SJSA1 (cell line): ENCODE measurements around the gene HOMER1. TPM values are rescaled to one million over a fixed set of nuclear protein-coding genes. Genes with fewer than 3 reads are reported as not detected.

ENCODE experiments used
- DNase-seq, 2 experiments: peaks; one replicate each; pipeline ENCODE4 v3.0.0-alpha.2; 2015 to 2020; ENCODE audit warnings: low spot score in 2 of 2, low read depth in 1 of 2
- H3K27ac ChIP-seq: fragments of 250-450 bp; sonication (Bioruptor Pico); 2 replicates; pipeline ENCODE4 v1.5.1; 2020; ENCODE audit warnings: mild to moderate bottlenecking, moderate library complexity
- H3K27me3 ChIP-seq: fragments of 250-450 bp; sonication (Bioruptor Pico); replicated peaks from 2 replicates; pipeline ENCODE4 v1.5.1; 2020; ENCODE audit warnings: mild to moderate bottlenecking, moderate library complexity
- H3K36me3 ChIP-seq: fragments of 250-450 bp; sonication (Bioruptor Pico); 2 replicates; pipeline ENCODE4 v1.5.1; 2020; ENCODE audit warnings: mild to moderate bottlenecking
- H3K4me1 ChIP-seq: fragments of 250-450 bp; sonication (Bioruptor Pico); replicated peaks from 2 replicates; pipeline ENCODE4 v1.6.1; 2021; ENCODE audit warnings: mild to moderate bottlenecking
- H3K4me3 ChIP-seq: fragments of 250-450 bp; sonication (Bioruptor Pico); 2 replicates; pipeline ENCODE4 v1.5.1; 2020; ENCODE audit warnings: mild to moderate bottlenecking
- H3K9me3 ChIP-seq: fragments of 250-450 bp; sonication (Bioruptor Pico); replicated peaks from 2 replicates; pipeline ENCODE4 v1.5.1; 2020; ENCODE audit warnings: mild to moderate bottlenecking
- total RNA-seq: library from RNA; depleted of rRNA; stranded (reverse); fragments of >200 nt; shearing (Covaris generic); gene quantifications from 2 replicates; pipeline ENCODE4 v1.2.3, GENCODE V29; 2014

The HOMER1 gene
- total RNA-seq, 1 experiment from 2014 or later: 10.7 TPM

DNA sequence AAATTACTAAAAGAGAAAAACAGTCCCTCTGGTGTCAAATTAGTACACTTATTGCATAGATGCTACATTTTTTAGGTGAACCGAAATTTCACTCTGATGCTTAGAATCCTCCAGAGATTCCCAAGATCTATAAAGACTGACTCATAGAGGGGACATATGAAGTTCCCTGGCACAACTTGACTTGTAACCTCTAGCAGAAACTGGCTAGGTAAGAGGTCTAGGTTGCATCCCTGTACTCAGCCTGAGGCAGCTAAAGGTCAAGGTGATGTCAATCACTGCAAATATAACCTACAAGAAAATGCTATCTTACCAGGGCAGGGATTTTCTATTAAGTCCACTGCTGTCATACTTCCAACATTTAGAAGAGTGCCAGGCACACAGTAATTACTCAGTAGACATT lies 24.2 kb downstream of the HOMER1 start:
- Histone ChIP-seq H3K9me3 (no peaks in the 10 kb centered on the region), H3K4me3 (no peak overlapping the region), H3K4me1 (peaks cover 34% of the 10 kb centered on the region), H3K27ac (no peak overlapping the region), H3K27me3 (no peaks in the 10 kb centered on the region), H3K36me3 (no peaks in the 10 kb centered on the region)
- DNase-seq: no peak

DNA sequence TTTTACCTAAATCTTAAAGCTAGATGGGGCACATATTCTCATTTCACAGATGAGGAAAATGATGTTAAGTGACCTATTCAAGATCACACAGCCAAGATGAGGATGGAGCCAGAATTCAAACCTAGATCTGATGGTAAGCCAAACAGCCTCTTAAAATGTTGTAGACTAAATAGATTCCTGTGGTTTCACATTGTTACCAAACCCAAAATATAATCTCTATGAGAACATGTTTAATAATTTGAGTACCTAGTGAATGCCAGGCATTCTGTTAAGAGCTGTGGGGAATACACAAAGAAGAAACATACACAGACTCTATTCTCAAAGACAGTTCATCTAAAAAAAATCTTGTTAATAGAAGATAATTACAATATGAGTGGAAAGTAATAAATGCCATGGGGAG lies 25.2 kb downstream of the HOMER1 start:
- no peaks in the 10 kb centered on the region for H3K36me3 ChIP-seq
- H3K27me3 ChIP-seq: no peaks in the 10 kb centered on the region
- H3K4me3 ChIP-seq: no peak overlapping the region
- DNase-seq: peak in 1 of 2 experiments; percentile 46
- no peak overlapping the region for H3K27ac ChIP-seq
- peaks cover 29% of the 10 kb centered on the region for H3K4me1 ChIP-seq
- H3K9me3 ChIP-seq: no peaks in the 10 kb centered on the region

DNA sequence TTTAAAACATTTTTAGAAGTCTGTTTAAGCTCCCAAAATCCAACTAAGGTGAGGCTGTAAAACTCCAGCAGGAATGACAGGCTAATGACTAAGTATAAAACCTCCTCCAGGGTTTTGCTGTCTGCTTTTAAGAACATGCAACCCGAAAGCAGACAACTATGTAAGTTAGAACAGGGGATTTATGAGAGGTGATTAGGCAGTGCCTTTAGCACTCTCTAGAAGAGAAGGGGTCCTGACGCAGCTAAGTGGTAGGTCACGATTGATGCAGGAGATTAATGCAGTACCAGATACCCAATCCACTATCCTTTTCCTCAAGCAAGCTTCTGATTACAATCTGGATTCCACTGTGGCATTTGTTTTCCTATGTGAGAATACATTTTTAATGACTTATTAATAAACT lies 25.9 kb downstream of the HOMER1 start:
- Histone ChIP-seq H3K9me3 (no peaks in the 10 kb centered on the region), H3K4me1 (peaks cover 24% of the 10 kb centered on the region), H3K27ac (no peak overlapping the region), H3K27me3 (no peaks in the 10 kb centered on the region), H3K36me3 (no peaks in the 10 kb centered on the region), H3K4me3 (no peak overlapping the region)
- DNase-seq: no peak

DNA sequence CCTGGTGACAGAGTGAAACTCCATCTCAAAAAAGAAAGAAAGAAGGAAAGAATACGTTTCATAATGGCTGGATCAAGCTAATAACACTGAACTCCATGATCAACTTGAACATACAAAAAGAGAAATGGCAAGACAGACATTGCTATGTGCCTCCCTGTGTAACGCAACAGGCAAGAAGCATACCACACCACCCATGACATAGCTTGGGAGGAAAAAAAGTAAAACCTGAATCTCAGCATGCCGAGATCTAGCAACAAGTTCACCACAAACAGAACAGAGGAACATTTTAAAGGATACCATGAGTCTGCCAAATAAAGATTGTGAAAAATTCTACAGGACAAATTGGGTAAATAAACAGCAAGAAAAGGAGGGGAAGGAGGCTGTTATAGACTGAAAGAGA lies 26.7 kb downstream of the HOMER1 start:
- Histone ChIP-seq H3K4me3 (no peak overlapping the region), H3K36me3 (no peaks in the 10 kb centered on the region), H3K9me3 (no peaks in the 10 kb centered on the region), H3K4me1 (peaks cover 24% of the 10 kb centered on the region), H3K27me3 (no peaks in the 10 kb centered on the region), H3K27ac (no peak overlapping the region)
- no peak for DNase-seq

DNA sequence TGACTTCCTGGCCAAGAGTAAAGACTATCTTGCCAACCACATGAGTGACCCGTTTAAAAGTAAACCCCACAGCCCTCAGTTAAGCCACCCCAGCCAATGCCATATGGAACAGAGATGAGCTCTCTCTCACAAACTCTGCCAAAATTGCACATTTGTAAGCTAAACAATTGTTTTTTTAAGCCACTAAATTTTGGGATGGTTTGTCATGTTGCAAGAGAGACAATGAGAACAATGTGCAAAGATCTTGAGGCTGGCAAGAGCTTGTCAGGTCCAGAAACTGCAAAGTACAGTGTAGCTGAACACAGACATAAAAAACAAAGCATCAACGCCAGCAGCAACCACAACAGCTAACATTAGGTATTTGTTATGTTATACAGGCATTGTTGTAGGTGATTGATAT lies 27.8 kb downstream of the HOMER1 start:
- DNase-seq: no peak
- H3K4me3 ChIP-seq: no peak overlapping the region
- H3K27me3 ChIP-seq: no peaks in the 10 kb centered on the region
- no peaks in the 10 kb centered on the region for H3K36me3 ChIP-seq
- H3K9me3 ChIP-seq: no peaks in the 10 kb centered on the region
- no peak overlapping the region for H3K27ac ChIP-seq
- peaks cover 24% of the 10 kb centered on the region for H3K4me1 ChIP-seq

DNA sequence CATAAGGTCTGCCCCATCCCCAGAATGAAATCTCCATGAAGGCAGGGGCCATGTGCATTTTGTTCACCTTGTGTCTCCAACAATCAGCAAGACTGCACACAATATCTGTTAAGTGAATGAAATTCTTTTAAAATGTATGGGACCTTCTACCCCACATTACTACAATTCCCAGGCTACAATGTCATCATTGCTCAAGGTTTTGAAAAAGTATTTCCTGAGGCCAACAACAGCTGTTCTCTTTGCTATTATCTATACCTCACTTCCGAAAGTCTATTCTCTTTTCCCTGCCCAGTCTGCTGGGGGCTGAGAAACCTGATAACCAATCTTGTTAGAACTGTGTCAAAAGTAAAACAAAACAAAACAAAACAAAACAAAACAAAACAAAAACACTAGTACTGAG lies 29.2 kb downstream of the HOMER1 start:
- no peaks in the 10 kb centered on the region for H3K27me3 ChIP-seq
- no peak overlapping the region for H3K4me3 ChIP-seq
- H3K9me3 ChIP-seq: no peaks in the 10 kb centered on the region
- no peak overlapping the region for H3K27ac ChIP-seq
- H3K36me3 ChIP-seq: no peaks in the 10 kb centered on the region
- DNase-seq: no peak
- peaks cover 24% of the 10 kb centered on the region for H3K4me1 ChIP-seq

DNA sequence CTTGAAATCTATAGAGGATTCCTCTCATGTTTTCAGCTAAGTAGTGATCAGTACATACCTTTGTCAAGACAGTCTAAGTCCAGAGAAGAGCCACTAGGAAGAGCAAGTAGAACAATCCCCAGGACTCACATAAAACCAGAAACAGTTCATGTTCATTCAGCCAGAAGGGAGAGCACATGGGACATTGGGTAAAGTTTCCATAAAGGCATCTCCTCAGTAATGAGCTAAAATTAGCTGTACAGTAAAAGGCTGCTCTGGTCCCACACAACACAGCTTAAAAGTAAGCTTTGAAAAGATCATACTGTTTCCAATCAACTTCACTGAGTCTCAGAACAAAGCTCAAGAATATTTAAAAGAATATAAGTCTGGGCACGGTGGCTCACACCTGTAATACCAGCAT lies 32.4 kb downstream of the HOMER1 start:
- H3K27ac ChIP-seq: no peak overlapping the region
- DNase-seq: no peak

DNA sequence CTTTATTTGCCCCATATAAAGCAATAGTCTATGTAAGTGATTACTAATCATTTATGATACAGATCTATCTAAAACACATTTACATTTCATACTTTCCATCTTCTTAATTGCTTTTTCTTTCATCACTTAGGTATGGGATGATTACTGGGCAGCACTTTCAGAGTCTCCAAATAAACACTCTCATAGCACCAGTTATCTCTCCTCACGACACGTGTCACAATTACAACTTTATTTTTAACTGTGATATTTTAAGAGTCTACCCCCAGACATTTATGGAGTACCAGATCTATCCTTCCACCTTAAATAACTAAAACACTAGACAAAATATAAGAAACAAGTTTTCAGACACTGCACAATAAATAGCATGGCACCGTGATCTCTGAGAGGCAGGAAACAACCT lies 32.9 kb downstream of the HOMER1 start:
- no peak overlapping the region for H3K4me3 ChIP-seq
- no peaks in the 10 kb centered on the region for H3K27me3 ChIP-seq
- H3K36me3 ChIP-seq: no peaks in the 10 kb centered on the region
- H3K4me1 ChIP-seq: peaks cover 5% of the 10 kb centered on the region
- H3K27ac ChIP-seq: no peak overlapping the region
- DNase-seq: no peak
- H3K9me3 ChIP-seq: no peaks in the 10 kb centered on the region

More for the DNA sequence above, 32.4 kb downstream of the HOMER1 start:
- Histone ChIP-seq H3K4me1 (0 out of 2 replicates have a peak, but pooled peaks cover 10% of the 10 kb centered on the region), H3K9me3 (no peaks in the 10 kb centered on the region), H3K27me3 (no peaks in the 10 kb centered on the region), H3K36me3 (no peaks in the 10 kb centered on the region), H3K4me3 (no peak overlapping the region)

DNA sequence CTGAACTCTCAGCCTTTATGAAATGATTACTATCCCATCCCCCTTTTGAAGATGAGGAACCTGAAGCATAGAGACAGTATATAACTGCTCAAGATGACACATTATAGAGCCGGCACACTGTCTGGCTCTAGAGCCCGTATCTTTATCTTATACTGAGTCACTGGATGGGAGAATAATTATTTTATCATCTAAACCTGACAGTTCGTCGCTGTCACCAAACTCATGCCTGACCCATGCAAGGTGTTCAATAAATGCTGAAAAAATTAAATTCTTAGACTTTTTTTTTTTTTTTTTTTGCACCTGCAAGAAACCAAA lies 38.8 kb downstream of the HOMER1 start:
- Histone ChIP-seq H3K4me3 (no peak overlapping the region), H3K36me3 (no peaks in the 10 kb centered on the region), H3K9me3 (no peaks in the 10 kb centered on the region), H3K27ac (no peak overlapping the region), H3K27me3 (no peaks in the 10 kb centered on the region), H3K4me1 (peaks cover 10% of the 10 kb centered on the region)
- DNase-seq: no peak

DNA sequence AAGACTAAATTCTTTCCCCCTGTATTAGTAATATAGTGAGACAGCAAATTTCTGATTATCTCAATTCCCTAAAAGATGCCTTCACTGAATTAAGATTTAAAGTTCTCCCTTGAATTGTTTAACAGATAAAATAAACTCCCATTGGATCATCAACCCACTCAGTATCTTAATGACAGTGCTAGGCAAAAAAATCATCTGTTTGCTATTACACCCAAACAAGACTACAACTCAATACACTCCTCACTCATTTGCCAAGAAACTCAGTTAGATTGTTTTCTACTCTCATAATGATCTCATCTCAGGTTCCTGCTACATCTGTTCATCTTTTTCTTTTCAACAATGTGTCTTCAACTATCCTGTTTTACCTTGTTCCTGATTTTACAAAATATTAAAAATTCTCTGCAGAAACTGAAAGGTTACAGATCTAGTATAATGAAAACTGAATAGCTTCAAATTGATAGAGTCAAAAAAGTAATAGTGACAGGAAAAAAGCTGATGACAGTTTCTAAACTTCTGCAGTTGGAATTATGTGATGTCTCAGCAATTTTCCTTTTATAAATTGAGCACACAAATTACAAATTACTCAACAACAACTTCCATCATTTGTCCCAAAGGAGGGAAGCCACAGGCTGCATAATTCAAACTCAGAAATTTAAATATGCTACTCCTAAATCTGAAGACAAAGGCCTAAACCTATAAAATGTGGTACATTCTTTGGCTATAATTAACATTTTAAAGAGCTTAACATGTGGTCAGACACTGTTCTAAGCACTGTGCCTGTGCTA lies 39.4 kb downstream of the HOMER1 start:
- Histone ChIP-seq H3K4me1 (peaks cover 10% of the 10 kb centered on the region), H3K27ac (no peak overlapping the region), H3K9me3 (no peaks in the 10 kb centered on the region), H3K4me3 (no peak overlapping the region), H3K36me3 (no peaks in the 10 kb centered on the region), H3K27me3 (no peaks in the 10 kb centered on the region)
- DNase-seq: no peak

DNA sequence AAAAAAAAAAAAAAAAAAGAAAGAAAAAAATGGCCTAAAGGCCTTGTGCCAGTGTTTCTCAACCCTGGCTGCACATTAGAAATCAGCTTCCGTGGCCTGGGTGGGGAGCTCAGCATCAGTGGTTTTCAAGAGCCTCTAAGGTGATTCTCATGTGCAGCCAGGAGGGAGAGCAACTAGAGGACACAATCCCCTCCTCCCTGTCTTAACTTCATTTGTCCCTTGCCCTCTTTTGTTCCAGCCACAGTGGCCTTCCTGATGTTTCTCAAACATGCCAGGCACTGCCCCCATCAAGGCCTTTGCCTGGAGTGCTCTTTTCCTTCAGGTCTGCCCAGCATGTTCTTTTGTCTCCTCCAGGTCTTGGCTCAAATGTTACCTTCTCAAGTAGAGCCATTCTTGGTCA lies 42.4 kb downstream of the HOMER1 start:
- H3K9me3 ChIP-seq: no peaks in the 10 kb centered on the region
- H3K4me3 ChIP-seq: no peak overlapping the region
- H3K27ac ChIP-seq: no peak overlapping the region
- peaks cover 10% of the 10 kb centered on the region for H3K4me1 ChIP-seq
- no peaks in the 10 kb centered on the region for H3K27me3 ChIP-seq
- DNase-seq: no peak
- H3K36me3 ChIP-seq: no peaks in the 10 kb centered on the region

DNA sequence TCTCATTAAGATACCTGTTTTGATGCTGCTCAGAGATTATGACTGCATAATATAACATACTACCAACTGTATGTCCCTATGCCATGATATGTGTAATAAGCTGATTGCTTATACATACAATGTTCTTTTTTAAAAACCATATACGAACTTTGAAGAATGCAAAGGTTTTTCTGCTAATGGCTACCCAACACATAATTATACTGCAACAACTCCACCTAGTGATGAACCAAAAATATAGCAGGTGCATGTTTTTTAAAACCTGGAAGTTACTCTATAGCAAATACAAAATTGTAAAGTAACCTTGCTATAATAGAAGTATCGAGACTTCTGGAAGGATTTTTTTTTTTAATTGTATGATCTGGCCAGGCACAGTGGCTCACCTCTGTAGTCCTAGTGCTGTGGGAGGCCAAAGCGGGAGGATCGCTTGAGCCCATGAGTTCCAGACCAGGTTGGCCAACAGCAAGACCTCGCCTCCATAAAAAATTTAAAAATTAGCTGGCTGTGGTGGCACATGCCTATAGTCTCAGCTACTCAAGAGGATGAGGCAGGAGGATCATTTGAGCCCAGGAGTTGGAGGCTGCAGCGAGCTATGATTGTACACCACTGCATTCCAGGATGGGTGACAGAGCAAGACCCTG lies 49.1 kb downstream of the HOMER1 start:
- H3K27ac ChIP-seq: no peak overlapping the region
- no peaks in the 10 kb centered on the region for H3K36me3 ChIP-seq
- H3K4me3 ChIP-seq: no peak overlapping the region
- peak in 1 of 2 experiments; percentile 28 for DNase-seq
- 0 out of 2 replicates have a peak, but pooled peaks cover 3% of the 10 kb centered on the region for H3K4me1 ChIP-seq
- H3K27me3 ChIP-seq: peaks cover 5% of the 10 kb centered on the region; the same call in 1 of the 2 replicates
- no peaks in the 10 kb centered on the region for H3K9me3 ChIP-seq

DNA sequence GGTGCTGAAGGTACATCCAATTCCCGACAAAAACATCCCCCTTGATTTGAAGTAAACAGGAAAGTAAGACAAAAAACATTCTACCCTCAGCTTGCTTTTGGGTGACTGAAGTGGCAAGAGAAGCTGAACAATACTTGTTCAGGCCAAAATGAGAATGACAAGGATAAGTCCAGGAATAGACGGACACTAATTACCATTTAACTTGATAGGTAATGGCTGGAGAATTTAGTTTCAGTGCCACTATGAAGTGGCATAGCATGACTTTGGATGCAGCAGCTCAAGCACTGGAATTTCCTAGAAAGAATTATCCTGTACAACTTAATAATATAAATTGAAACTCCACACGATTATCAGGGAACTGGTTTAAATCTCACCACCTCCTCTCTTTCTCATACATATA lies 49.7 kb downstream of the HOMER1 start:
- Histone ChIP-seq H3K9me3 (no peaks in the 10 kb centered on the region), H3K36me3 (no peaks in the 10 kb centered on the region), H3K4me3 (no peak overlapping the region), H3K27me3 (peaks cover 5% of the 10 kb centered on the region; the same call in 1 of the 2 replicates), H3K27ac (no peak overlapping the region), H3K4me1 (0 out of 2 replicates have a peak, but pooled peaks cover 3% of the 10 kb centered on the region)
- DNase-seq: no peak

DNA sequence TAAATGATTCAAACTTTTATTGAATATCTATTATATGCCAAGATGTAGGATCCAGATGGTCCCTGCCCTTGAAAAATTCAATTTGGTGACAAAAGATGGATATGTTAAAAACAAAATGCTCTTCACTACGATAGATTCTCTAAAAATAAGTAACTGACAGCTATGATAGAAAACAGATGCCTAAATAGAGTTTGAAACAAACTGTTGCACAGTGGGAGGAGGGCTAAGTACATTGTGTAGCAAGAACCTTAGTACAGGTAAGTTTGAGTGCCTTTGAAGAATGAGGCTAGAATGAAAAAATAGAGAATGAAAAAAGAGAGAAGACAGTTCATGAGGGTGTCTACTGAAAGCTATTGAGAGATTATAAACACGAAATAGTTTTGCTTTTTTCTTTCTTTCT lies 54.3 kb downstream of the HOMER1 start:
- Histone ChIP-seq H3K27me3 (peaks cover 5% of the 10 kb centered on the region; the same call in 1 of the 2 replicates), H3K27ac (no peak overlapping the region), H3K4me1 (0 out of 2 replicates have a peak, but pooled peaks cover 3% of the 10 kb centered on the region), H3K4me3 (no peak overlapping the region), H3K36me3 (peaks cover 2% of the 10 kb centered on the region; the same call in 1 of the 2 replicates), H3K9me3 (no peaks in the 10 kb centered on the region)
- no peak for DNase-seq
